ENCODE data around the gene NCKIPSD. TPM values are rescaled to one million over a fixed set of nuclear protein-coding genes. Genes with fewer than 3 reads are reported as not detected.

NCKIPSD gene
- total RNA-seq, 1 experiment from 2014 or later, result 46.0 TPM

- Histone ChIP-seq H3K79me2 (ENCODE audit: insufficient read depth, low read length) (peaks cover 3% of the 10 kb centered on the region; the same call in 1 of the 2 replicates), H2AK5ac (ENCODE audit: insufficient read length, low read length) (no peak overlapping the region), H3K56ac (ENCODE audit: insufficient read length, low read depth, low read length) (no peak overlapping the region), H4K5ac (ENCODE audit: insufficient read length, low read depth, low read length) (no peak overlapping the region), H2BK120ac (ENCODE audit: low read depth, low read length, poor library complexity, severe bottlenecking) (no peak overlapping the region), H3K27me3 (ENCODE audit: insufficient read depth, low read length) (no peaks in the 10 kb centered on the region), H3K79me1 (ENCODE audit: insufficient read depth, low read depth, low read length, poor library complexity, severe bottlenecking) (peaks cover 3% of the 10 kb centered on the region), H3K23me2 (ENCODE audit: insufficient read length, low read depth, low read length, poor library complexity, severe bottlenecking) (peaks cover 8% of the 10 kb centered on the region), H3K18ac (ENCODE audit: insufficient read length, low read depth, low read length) (no peak overlapping the region), H3K14ac (ENCODE audit: insufficient read depth, low read length) (no peak overlapping the region), H2BK20ac (ENCODE audit: low read depth, low read length, poor library complexity, severe bottlenecking) (no peak overlapping the region), H4K91ac (ENCODE audit: insufficient read length, low read depth, low read length) (no peak overlapping the region), H3K4me2 (ENCODE audit: insufficient read depth, insufficient read length, low read length) (no peak overlapping the region), H3K9ac (ENCODE audit: extremely low read depth, insufficient read length, low read length) (no peak overlapping the region), H4K8ac (replicated peaks; ENCODE audit: insufficient read length, low read depth, low read length) (no peak overlapping the region), H2BK12ac (ENCODE audit: insufficient read length, low read depth, low read length) (no peak overlapping the region), H3K27ac (ENCODE audit: insufficient read length, low read depth, low read length) (no peak overlapping the region), H3K9me3 (ENCODE audit: control insufficient read depth, low read depth, low read length) (no peaks in the 10 kb centered on the region), H3K23ac (ENCODE audit: insufficient read length, low read depth, low read length) (no peak overlapping the region), H2BK15ac (ENCODE audit: low read depth, low read length) (no peak overlapping the region), H2BK5ac (ENCODE audit: insufficient read length, low read length) (no peak overlapping the region), H4K20me1 (ENCODE audit: control insufficient read depth, insufficient read depth, insufficient read length) (no peaks in the 10 kb centered on the region), H2AFZ (ENCODE audit: low read length) (no peak overlapping the region), H3T11ph (ENCODE audit: low read length) (no peak overlapping the region), H3K4ac (ENCODE audit: low read depth, low read length) (no peak overlapping the region), H3K4me1 (ENCODE audit: insufficient read depth, low read length) (peaks cover 4% of the 10 kb centered on the region; the same call in 1 of the 2 replicates)
- Mint-ChIP-seq H3K4me1 (peaks cover 11 to 22% of the 10 kb centered on the region in 2 experiments), H3K27ac (no peak overlapping the region), H3K27me3 (ENCODE audit: low read depth) (no peaks in the 10 kb centered on the region; the same call in 1 of the 2 replicates), H3K9me3 (no peaks in the 10 kb centered on the region), H3K36me3 (ENCODE audit: insufficient read depth in 1 of 3, low read depth in 3 of 3) (peaks cover 42 to 72% (median 60%) of the 10 kb centered on the region in 3 experiments), H3K4me3 (no peak overlapping the region)
- TF ChIP-seq CTCF (conservative IDR thresholded peaks at IDR 0.05), result no peak
- WGBS (ENCODE audit: extremely low coverage, insufficient read length, low lambda C conversion rate), result no CpG with 5 or more reads among the region's 5 CpGs
- DNase-seq, result no peak
Measured at GRCh38 chr3:48689384-48689783, 3.7 kb upstream of the NCKIPSD start.

All from H9 (cell line).